Neuronal stem cell (in vitro differentiated cells): ENCODE results near the gene MBLAC1.
A peak's percentile ranks its signal among the peaks of the same experiment; 100 is the strongest.

Source experiments
- DNase-seq: peaks from one replicate; pipeline ENCODE4 v3.0.0-alpha.2; 2013; ENCODE audit warnings: low spot score
- H2AFZ ChIP-seq: one replicate; pipeline ENCODE4 v1.6.1; 2013; ENCODE audit warnings: mild to moderate bottlenecking, low read length, inconsistent platforms
- H2AK5ac ChIP-seq: 2 replicates; pipeline ENCODE4 v1.6.1; 2013; ENCODE audit warnings: low read depth, mild to moderate bottlenecking, inconsistent platforms, low read length, moderate library complexity, mixed read lengths
- H2BK120ac ChIP-seq: 2 replicates; pipeline ENCODE4 v1.6.1; 2013; ENCODE audit warnings: low read depth, mild to moderate bottlenecking, inconsistent platforms, low read length, moderate library complexity, mixed read lengths
- H2BK12ac ChIP-seq: one replicate; pipeline ENCODE4 v1.6.1; 2013; ENCODE audit warnings: low read length, inconsistent platforms
- H2BK15ac ChIP-seq: 2 replicates; pipeline ENCODE4 v1.6.1; 2013; ENCODE audit warnings: mild to moderate bottlenecking, low read length, inconsistent platforms, mixed read lengths
- H2BK5ac ChIP-seq: one replicate; pipeline ENCODE4 v1.6.1; 2013; ENCODE audit warnings: inconsistent platforms, mild to moderate bottlenecking, low read length, moderate library complexity
- H3K14ac ChIP-seq: one replicate; pipeline ENCODE4 v1.6.1; 2013; ENCODE audit warnings: low read length, inconsistent platforms
- H3K18ac ChIP-seq: 2 replicates; pipeline ENCODE4 v1.6.1; 2013; ENCODE audit warnings: low read length, inconsistent platforms
- H3K23ac ChIP-seq: 2 replicates; pipeline ENCODE4 v1.6.1; 2013; ENCODE audit warnings: low read depth, mild to moderate bottlenecking, mixed read lengths, low read length, inconsistent platforms; ENCODE audit not compliant: poor library complexity
- H3K27ac ChIP-seq: replicated peaks from 3 replicates; pipeline ENCODE4 v1.5.1; 2013; ENCODE audit warnings: low read length, inconsistent platforms
- H3K27me3 ChIP-seq, 3 experiments: 2 replicates each; pipeline ENCODE4 v1.6.1; 2013; ENCODE audit warnings: low read length in 3 of 3, mild to moderate bottlenecking in 2 of 3, inconsistent platforms in 1 of 3, low read depth in 1 of 3, mixed read lengths in 1 of 3, moderate library complexity in 1 of 3; ENCODE audit not compliant: control insufficient read depth in 3 of 3, insufficient read depth in 3 of 3
- H3K36me3 ChIP-seq, 2 donors: replicated peaks in 1 of 2; 2 replicates each; pipeline ENCODE4 v1.6.1; 2013; ENCODE audit warnings: low read length in 2 of 2; ENCODE audit not compliant: control insufficient read depth in 2 of 2, insufficient read depth in 2 of 2
- H3K4ac ChIP-seq: 2 replicates; pipeline ENCODE4 v1.6.1; 2013; ENCODE audit warnings: inconsistent platforms, mild to moderate bottlenecking, low read length, moderate library complexity
- H3K4me1 ChIP-seq, 2 donors: 1 replicate in 1 of 2; 2 replicates in 1 of 2; pipeline ENCODE4 v1.6.1; 2013; ENCODE audit warnings: low read length in 2 of 2, low read depth in 1 of 2; ENCODE audit not compliant: control insufficient read depth in 2 of 2, insufficient read depth in 1 of 2
- H3K4me2 ChIP-seq: one replicate; pipeline ENCODE4 v1.6.1; 2013; ENCODE audit warnings: mild to moderate bottlenecking, low read length, inconsistent platforms; ENCODE audit not compliant: insufficient read depth, poor library complexity, severe bottlenecking
- H3K4me3 ChIP-seq, 2 donors: 2 replicates each; pipeline ENCODE4 v1.5.1; 2013; ENCODE audit warnings: low read length in 2 of 2, mild to moderate bottlenecking in 2 of 2, inconsistent platforms in 1 of 2, moderate library complexity in 1 of 2
- H3K79me1 ChIP-seq: one replicate; pipeline ENCODE4 v1.6.1; 2013; ENCODE audit warnings: low read depth, mild to moderate bottlenecking, inconsistent platforms, low read length, moderate library complexity
- H3K9ac ChIP-seq: one replicate; pipeline ENCODE4 v1.6.1; 2013; ENCODE audit warnings: mild to moderate bottlenecking, low read depth, low read length, inconsistent platforms; ENCODE audit not compliant: poor library complexity
- H3K9me3 ChIP-seq, 2 donors: replicated peaks in 1 of 2; 2 replicates each; pipeline versions ENCODE3 to v1.6.1; 2013; ENCODE audit warnings: low read length in 2 of 2, mild to moderate bottlenecking in 2 of 2, inconsistent platforms in 1 of 2, low read depth in 1 of 2, mixed read lengths in 1 of 2, moderate library complexity in 1 of 2; ENCODE audit not compliant: control insufficient read depth in 2 of 2, insufficient read depth in 1 of 2
- H4K8ac ChIP-seq: one replicate; pipeline ENCODE4 v1.6.1; 2013; ENCODE audit warnings: low read depth, mild to moderate bottlenecking, inconsistent platforms, low read length, moderate library complexity
- H4K91ac ChIP-seq: one replicate; pipeline ENCODE4 v1.6.1; 2013; ENCODE audit warnings: low read length, low read depth, mild to moderate bottlenecking, inconsistent platforms; ENCODE audit not compliant: poor library complexity
- WGBS, 2 donors: extraction: QIAGEN DNeasy Blood & Tissue Kit; methylation state at CpG; one replicate each; pipeline ENCODE4 v1.1.7; 2013; ENCODE audit warnings: missing lambda C conversion rate in 2 of 2, mixed read lengths in 1 of 2; ENCODE audit not compliant: insufficient read length in 2 of 2, insufficient replicate concordance in 1 of 2; ENCODE audit errors: extremely low coverage in 2 of 2; 5-methylcytosine and 5-hydroxymethylcytosine counted together

The MBLAC1 gene

DNA sequence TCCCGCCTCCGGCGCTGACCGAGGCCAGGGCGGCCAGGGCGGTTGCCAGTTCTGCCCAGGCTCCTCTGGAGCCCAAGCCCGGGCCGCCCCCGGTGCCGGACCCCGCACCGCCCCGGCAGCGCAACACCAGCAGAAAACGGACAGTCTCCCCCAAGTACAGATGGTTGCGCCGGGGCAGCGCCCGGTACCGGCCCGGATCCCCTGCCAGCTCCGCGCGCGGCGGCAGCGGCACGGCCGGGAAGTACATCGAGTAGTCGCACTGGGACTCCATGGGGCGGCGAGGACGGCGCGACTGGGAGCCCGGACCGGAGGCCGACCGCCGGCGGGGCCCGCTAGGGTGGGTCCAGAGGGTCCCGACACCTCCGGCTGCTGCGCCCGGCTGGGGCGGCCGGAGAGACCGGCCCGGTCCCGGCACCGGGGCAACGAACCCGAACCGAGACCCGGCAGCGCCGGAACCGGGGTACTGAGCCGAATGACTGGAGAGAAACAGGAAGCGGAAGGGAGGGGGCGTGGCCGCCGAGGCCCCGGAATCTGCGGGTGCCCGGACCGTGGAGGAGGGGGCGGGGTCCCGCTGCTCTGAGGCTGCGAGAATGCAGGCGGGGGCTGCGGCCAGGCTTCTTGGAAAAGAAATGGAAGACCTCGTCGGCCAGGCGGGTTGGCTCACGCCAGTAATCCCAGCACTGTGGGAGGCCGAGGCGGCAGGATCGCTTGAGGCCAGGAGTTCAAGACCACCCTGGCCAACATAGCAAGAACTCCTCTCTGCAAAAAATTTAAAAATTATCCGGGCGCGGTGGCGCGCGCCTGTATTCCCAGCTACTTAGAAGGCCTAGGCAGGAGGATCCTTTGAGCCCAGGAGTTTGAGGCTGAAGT lies 31.7 kb downstream of the MBLAC1 start, which contains the start of gene TRAPPC14:
Gene TRAPPC14, minus strand, starts transcription at position 495 of the 870 bp plus-strand sequence. Its CDS starts 224 bp downstream, at position 271.
- peak; percentile 87 for DNase-seq
- peak within 1 kb of the TSS; percentile 86 for H3K18ac ChIP-seq
- H2AK5ac ChIP-seq = peak within 1 kb of the TSS; percentile 69
- H2BK5ac ChIP-seq = peak within 1 kb of the TSS; percentile 55
- peak within 1 kb of the TSS; percentile 87 for H3K23ac ChIP-seq
- peaks cover 5 to 11% of the 10 kb centered on the region in 2 donors for H3K4me1 ChIP-seq
- peak within 1 kb of the TSS; percentile 63 for H3K27ac ChIP-seq
- peaks cover 24 to 41% of the 10 kb centered on the region in 2 donors for H3K36me3 ChIP-seq
- no peak within 1 kb of the TSS for H2BK15ac ChIP-seq
- H2AFZ ChIP-seq = peak within 1 kb of the TSS; percentile 88
- WGBS, 2 donors = no CpG with 5 or more reads among the region's 87 CpGs
- peak within 1 kb of the TSS; percentile 92 for H3K4me2 ChIP-seq
- peak within 1 kb of the TSS; percentile 89 for H3K9ac ChIP-seq
- peaks cover 5% of the 10 kb centered on the region for H3K79me1 ChIP-seq
- H4K8ac ChIP-seq = no peak within 1 kb of the TSS
- no peak within 1 kb of the TSS for H2BK12ac ChIP-seq
- no peak within 1 kb of the TSS for H4K91ac ChIP-seq
- peak within 1 kb of the TSS; percentile 1 for H3K4ac ChIP-seq
- H2BK120ac ChIP-seq = no peak within 1 kb of the TSS
- no peaks in the 10 kb centered on the region for H3K27me3 ChIP-seq
- no peak within 1 kb of the TSS for H3K14ac ChIP-seq
- peak within 1 kb of the TSS; percentile 87 to 97 for H3K4me3 ChIP-seq
- H3K9me3 ChIP-seq = no peaks in the 10 kb centered on the region

GRCh38 chr7:100159099-100159623 lies 32.4 kb downstream of the MBLAC1 start:
- peak overlapping the region; percentile 63 for H3K27ac ChIP-seq

GRCh38 chr7:100160067-100160466 lies 33.3 kb downstream of the MBLAC1 start:
- no peak overlapping the region for H3K18ac ChIP-seq
- peaks cover 5 to 11% of the 10 kb centered on the region in 2 donors for H3K4me1 ChIP-seq
- no peaks in the 10 kb centered on the region for H3K27me3 ChIP-seq
- no peak overlapping the region for H2BK5ac ChIP-seq
- no peak overlapping the region for H3K14ac ChIP-seq
- H3K4me2 ChIP-seq = no peak overlapping the region
- H2BK15ac ChIP-seq = no peak overlapping the region
- DNase-seq = no peak
- no peak overlapping the region for H2AFZ ChIP-seq
- no CpG with 5 or more reads among the region's 18 CpGs for WGBS, 2 donors
- H4K8ac ChIP-seq = no peak overlapping the region
- H3K4me3 ChIP-seq = no peak overlapping the region
- no peak overlapping the region for H3K9ac ChIP-seq
- no peak overlapping the region for H4K91ac ChIP-seq
- no peak overlapping the region for H3K27ac ChIP-seq
- H3K23ac ChIP-seq = no peak overlapping the region
- no peak overlapping the region for H2BK120ac ChIP-seq
- no peak overlapping the region for H2BK12ac ChIP-seq
- peaks cover 5% of the 10 kb centered on the region for H3K79me1 ChIP-seq
- H3K9me3 ChIP-seq = no peaks in the 10 kb centered on the region
- H3K4ac ChIP-seq = no peak overlapping the region
- peak overlapping the region; percentile 29 for H2AK5ac ChIP-seq
- peaks cover 17 to 25% of the 10 kb centered on the region in 2 donors for H3K36me3 ChIP-seq

More at GRCh38 chr7:100159099-100159623, 32.4 kb downstream of the MBLAC1 start:
- H2BK15ac ChIP-seq = no peak overlapping the region
- H2BK120ac ChIP-seq = no peak overlapping the region
- peaks cover 5% of the 10 kb centered on the region for H3K79me1 ChIP-seq
- H3K4me1 ChIP-seq = peaks cover 5 to 11% of the 10 kb centered on the region in 2 donors
- WGBS, 2 donors = no CpG with 5 or more reads among the region's 7 CpGs
- no peak overlapping the region for H4K91ac ChIP-seq
- H3K4me3 ChIP-seq = peak overlapping the region; percentile 16 to 87
- peak overlapping the region; percentile 24 for H3K18ac ChIP-seq
- H3K36me3 ChIP-seq = peaks cover 19 to 34% of the 10 kb centered on the region in 2 donors
- H3K4ac ChIP-seq = no peak overlapping the region
- no peak overlapping the region for H3K9ac ChIP-seq
- H3K9me3 ChIP-seq = no peaks in the 10 kb centered on the region
- no peak overlapping the region for H4K8ac ChIP-seq
- no peak overlapping the region for H3K14ac ChIP-seq
- H3K27me3 ChIP-seq = no peaks in the 10 kb centered on the region
- no peak overlapping the region for H3K23ac ChIP-seq
- H2BK5ac ChIP-seq = no peak overlapping the region
- H2AK5ac ChIP-seq = no peak overlapping the region
- no peak for DNase-seq
- no peak overlapping the region for H2BK12ac ChIP-seq
- peak overlapping the region; percentile 88 for H2AFZ ChIP-seq
- peak overlapping the region; percentile 92 for H3K4me2 ChIP-seq

GRCh38 chr7:100163006-100163531 lies 36.3 kb downstream of the MBLAC1 start:
- no peak overlapping the region for H2BK15ac ChIP-seq

More at GRCh38 chr7:100163006-100163531, 36.3 kb downstream of the MBLAC1 start:
- Histone ChIP-seq H3K14ac (no peak overlapping the region), H3K23ac (no peak overlapping the region), H3K27me3 (peaks cover 0 to 18% (median 0%) of the 10 kb centered on the region in 3 experiments), H4K8ac (peak overlapping the region; percentile 19), H3K79me1 (no peaks in the 10 kb centered on the region), H3K4ac (no peak overlapping the region), H3K4me2 (no peak overlapping the region), H3K18ac (no peak overlapping the region), H2AFZ (no peak overlapping the region), H4K91ac (no peak overlapping the region), H3K36me3 (no peaks in the 10 kb centered on the region), H2BK120ac (no peak overlapping the region), H2BK5ac (no peak overlapping the region), H2BK12ac (no peak overlapping the region), H3K27ac (no peak overlapping the region), H3K4me3 (no peak overlapping the region), H3K4me1 (peaks cover 13 to 14% of the 10 kb centered on the region in 2 donors), H2AK5ac (peak overlapping the region; percentile 94), H3K9me3 (no peaks in the 10 kb centered on the region), H3K9ac (no peak overlapping the region)
- no peak for DNase-seq
- no CpG with 5 or more reads among the region's 6 CpGs for WGBS, 2 donors
